WTC11 (cell line): Measurements from ENCODE around the gene DPEP2. TPM values are rescaled to one million over a fixed set of nuclear protein-coding genes. Genes with fewer than 3 reads are reported as not detected.
A peak's percentile ranks its signal among the peaks of the same experiment; 100 is the strongest.

Experiments used
- ATAC-seq: fragments of 200-7000 bp; cut with Tn5 transposase; 2 replicates; pipeline ENCODE4 v1.10.0; 2021; ENCODE audit warnings: mild to moderate bottlenecking, moderate library complexity
- CTCF ChIA-PET: fragments of 300-600 bp; sonication (Branson Sonifier 250); formaldehyde crosslinking; loops from one replicate; lab custom pipeline; 2021; ENCODE audit warnings: antibody characterized with exemption; lab: Charles Lee
- POLR2A ChIA-PET: fragments of 350-600 bp; sonication (Branson Sonifier 250); formaldehyde crosslinking; loops from one replicate; lab custom pipeline; 2021; ENCODE audit warnings: antibody characterized with exemption; lab: Charles Lee
- DNase-seq: peaks from one replicate; pipeline ENCODE4 v3.0.0; 2021; ENCODE audit warnings: low spot score
- H3K27ac Mint-ChIP-seq: 2 replicates; pipeline ENCODE4 v1.8.0; 2021; ENCODE audit warnings: mixed read lengths
- H3K27me3 Mint-ChIP-seq: 2 replicates; pipeline ENCODE4 v1.8.0; 2021; ENCODE audit warnings: low read depth, mild to moderate bottlenecking, moderate library complexity, mixed read lengths
- H3K36me3 Mint-ChIP-seq: 2 replicates; pipeline ENCODE4 v1.8.0; 2021; ENCODE audit warnings: mixed read lengths
- H3K4me1 Mint-ChIP-seq: 2 replicates; pipeline ENCODE4 v1.8.0; 2022; ENCODE audit warnings: mixed read lengths
- H3K4me3 Mint-ChIP-seq: 2 replicates; pipeline ENCODE4 v1.8.0; 2021; ENCODE audit warnings: mild to moderate bottlenecking, moderate library complexity, mixed read lengths
- H3K9me3 Mint-ChIP-seq: 2 replicates; pipeline ENCODE4 v1.8.0; 2021; ENCODE audit warnings: mixed read lengths
- AFF4 ChIP-seq: sonication (generic); formaldehyde crosslinking; IDR thresholded peaks from 2 replicates; pipeline ENCODE4 v1.8.1; 2023; ENCODE audit warnings: mild to moderate bottlenecking, missing genetic modification reagents, borderline replicate concordance
- CBFB ChIP-seq: sonication (generic); formaldehyde crosslinking; IDR thresholded peaks from 2 replicates; pipeline ENCODE4 v1.8.1; 2022; ENCODE audit warnings: mild to moderate bottlenecking, low read depth, missing genetic modification reagents
- ESRRA ChIP-seq: sonication (generic); formaldehyde crosslinking; IDR thresholded peaks from 2 replicates; pipeline ENCODE4 v1.8.1; 2022; ENCODE audit warnings: mild to moderate bottlenecking, missing genetic modification reagents, borderline replicate concordance
- GABPB1 ChIP-seq: sonication (generic); formaldehyde crosslinking; IDR thresholded peaks from 2 replicates; pipeline ENCODE4 v1.8.1; 2023; ENCODE audit warnings: mild to moderate bottlenecking, missing genetic modification reagents
- IRF2 ChIP-seq: sonication (generic); formaldehyde crosslinking; IDR thresholded peaks from 2 replicates; pipeline ENCODE4 v1.8.0; 2022; ENCODE audit warnings: low read depth, missing genetic modification reagents, borderline replicate concordance
- PRDM15 ChIP-seq: sonication (generic); formaldehyde crosslinking; IDR thresholded peaks from 2 replicates; pipeline ENCODE4 v1.8.0; 2022; ENCODE audit warnings: missing genetic modification reagents
- PRRX2 ChIP-seq: fragments of 250-450 bp; sonication (Bioruptor Pico); IDR thresholded peaks from 2 replicates; pipeline ENCODE4 v1.8.0; 2021; ENCODE audit warnings: mild to moderate bottlenecking
- ZNF121 ChIP-seq: sonication (generic); formaldehyde crosslinking; IDR thresholded peaks from 2 replicates; pipeline ENCODE4 v1.8.0; 2023; ENCODE audit warnings: missing genetic modification reagents
- ZNF138 ChIP-seq: sonication (generic); formaldehyde crosslinking; conservative IDR thresholded peaks from 2 replicates; pipeline ENCODE4 v1.8.1; 2022; ENCODE audit warnings: mild to moderate bottlenecking, moderate library complexity, missing genetic modification reagents
- ZNF232 ChIP-seq: sonication (generic); formaldehyde crosslinking; IDR thresholded peaks from 2 replicates; pipeline ENCODE4 v1.8.0; 2022; ENCODE audit warnings: mild to moderate bottlenecking, missing genetic modification reagents
- total RNA-seq: library from RNA; stranded (reverse); gene quantifications from 3 replicates; pipeline ENCODE4 v1.2.3, GENCODE V29; 2021
- TF ChIP-seq, protein P1 (sequence below): fragments of 250-450 bp; sonication (Bioruptor Pico); IDR thresholded peaks from 2 replicates; pipeline ENCODE4 v1.9.0; 2021; ENCODE audit warnings: mild to moderate bottlenecking
- TF ChIP-seq, protein P2 (sequence below): fragments of 250-450 bp; sonication (Bioruptor Pico); conservative IDR thresholded peaks from 2 replicates; pipeline ENCODE4 v1.9.0; 2021; ENCODE audit warnings: mild to moderate bottlenecking

The DPEP2 gene
- total RNA-seq, 1 experiment from 2014 or later = 0.13 TPM

- TF ChIP-seq, protein P1, sequence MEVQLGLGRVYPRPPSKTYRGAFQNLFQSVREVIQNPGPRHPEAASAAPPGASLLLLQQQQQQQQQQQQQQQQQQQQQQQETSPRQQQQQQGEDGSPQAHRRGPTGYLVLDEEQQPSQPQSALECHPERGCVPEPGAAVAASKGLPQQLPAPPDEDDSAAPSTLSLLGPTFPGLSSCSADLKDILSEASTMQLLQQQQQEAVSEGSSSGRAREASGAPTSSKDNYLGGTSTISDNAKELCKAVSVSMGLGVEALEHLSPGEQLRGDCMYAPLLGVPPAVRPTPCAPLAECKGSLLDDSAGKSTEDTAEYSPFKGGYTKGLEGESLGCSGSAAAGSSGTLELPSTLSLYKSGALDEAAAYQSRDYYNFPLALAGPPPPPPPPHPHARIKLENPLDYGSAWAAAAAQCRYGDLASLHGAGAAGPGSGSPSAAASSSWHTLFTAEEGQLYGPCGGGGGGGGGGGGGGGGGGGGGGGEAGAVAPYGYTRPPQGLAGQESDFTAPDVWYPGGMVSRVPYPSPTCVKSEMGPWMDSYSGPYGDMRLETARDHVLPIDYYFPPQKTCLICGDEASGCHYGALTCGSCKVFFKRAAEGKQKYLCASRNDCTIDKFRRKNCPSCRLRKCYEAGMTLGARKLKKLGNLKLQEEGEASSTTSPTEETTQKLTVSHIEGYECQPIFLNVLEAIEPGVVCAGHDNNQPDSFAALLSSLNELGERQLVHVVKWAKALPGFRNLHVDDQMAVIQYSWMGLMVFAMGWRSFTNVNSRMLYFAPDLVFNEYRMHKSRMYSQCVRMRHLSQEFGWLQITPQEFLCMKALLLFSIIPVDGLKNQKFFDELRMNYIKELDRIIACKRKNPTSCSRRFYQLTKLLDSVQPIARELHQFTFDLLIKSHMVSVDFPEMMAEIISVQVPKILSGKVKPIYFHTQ (CRISPR knock-in tag) = no peak
- TF ChIP-seq IRF2 (CRISPR knock-in tag) (no peak), ZNF121 (CRISPR knock-in tag) (no peak), CBFB (CRISPR knock-in tag) (no peak)
- TF ChIP-seq, all 79 proteins: peak for 0
Measured at GRCh38 chr16:67943619-67944504, 55.4 kb downstream of the DPEP2 start, which contains the start of gene LCAT (continued).

DNA sequence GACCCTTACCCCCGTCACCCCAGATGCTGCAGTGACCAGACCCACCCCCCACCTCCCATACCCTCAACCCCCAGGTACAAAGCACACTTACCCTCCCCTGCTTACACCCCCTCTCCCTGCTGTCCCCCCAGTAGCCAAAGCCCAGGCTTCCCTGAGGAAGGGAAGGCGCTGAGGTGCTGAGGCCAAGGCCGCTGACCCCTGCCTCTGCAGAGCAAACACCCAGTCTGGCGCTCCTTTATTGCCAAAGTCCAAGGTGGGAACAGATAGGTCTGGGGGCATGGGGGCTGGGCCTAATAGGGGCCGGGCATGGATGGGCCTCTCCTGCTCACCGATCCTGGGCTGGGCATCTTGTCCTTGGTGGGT lies 56.0 kb downstream of the DPEP2 start:
- TF ChIP-seq ZNF232 (no peak), GABPB1 (CRISPR knock-in tag) (peak; percentile 43; the same call in 1 of the 2 replicates)
- TF ChIP-seq, all 79 proteins: peak for 1
- ChIA-PET POLR2A (no interaction called here), CTCF (interaction anchor here (0.6 to 5.4 kb wide), 16 partner anchors 9 to 294 kb away, joined by 3 to 61 read pairs (median 3); partner anchors contain the start of genes ACD, NFATC3, NRN1L and PARD6A)
- 0 out of 2 replicates have a peak, but pooled peaks cover 4% of the 10 kb centered on the region for H3K4me1 Mint-ChIP-seq
- no peaks in the 10 kb centered on the region for H3K9me3 Mint-ChIP-seq
- peaks cover 19% of the 10 kb centered on the region for H3K36me3 Mint-ChIP-seq
- ATAC-seq = no peak
- no peak for DNase-seq
- H3K4me3 Mint-ChIP-seq = no peak overlapping the region
- no peak overlapping the region for H3K27ac Mint-ChIP-seq
- no peaks in the 10 kb centered on the region for H3K27me3 Mint-ChIP-seq

- H3K4me3 Mint-ChIP-seq = no peak overlapping the region
- POLR2A ChIA-PET = interaction anchor here (0.8 to 1.2 kb wide), 2 partner anchors 50 to 59 kb away, joined by 3 to 4 read pairs; partner anchors contain the start of gene PSKH1
- TF ChIP-seq PRRX2 (CRISPR knock-in tag) (0 out of 2 replicates have a peak, but pooled peaks have one; percentile 1), AFF4 (0 out of 2 replicates have a peak, but pooled peaks have one; percentile 2), ZNF121 (CRISPR knock-in tag) (peak; percentile 89), ZNF138 (no peak), ESRRA (CRISPR knock-in tag) (0 out of 2 replicates have a peak, but pooled peaks have one; percentile 11), PRDM15 (CRISPR knock-in tag) (no peak)
- TF ChIP-seq, protein P2, sequence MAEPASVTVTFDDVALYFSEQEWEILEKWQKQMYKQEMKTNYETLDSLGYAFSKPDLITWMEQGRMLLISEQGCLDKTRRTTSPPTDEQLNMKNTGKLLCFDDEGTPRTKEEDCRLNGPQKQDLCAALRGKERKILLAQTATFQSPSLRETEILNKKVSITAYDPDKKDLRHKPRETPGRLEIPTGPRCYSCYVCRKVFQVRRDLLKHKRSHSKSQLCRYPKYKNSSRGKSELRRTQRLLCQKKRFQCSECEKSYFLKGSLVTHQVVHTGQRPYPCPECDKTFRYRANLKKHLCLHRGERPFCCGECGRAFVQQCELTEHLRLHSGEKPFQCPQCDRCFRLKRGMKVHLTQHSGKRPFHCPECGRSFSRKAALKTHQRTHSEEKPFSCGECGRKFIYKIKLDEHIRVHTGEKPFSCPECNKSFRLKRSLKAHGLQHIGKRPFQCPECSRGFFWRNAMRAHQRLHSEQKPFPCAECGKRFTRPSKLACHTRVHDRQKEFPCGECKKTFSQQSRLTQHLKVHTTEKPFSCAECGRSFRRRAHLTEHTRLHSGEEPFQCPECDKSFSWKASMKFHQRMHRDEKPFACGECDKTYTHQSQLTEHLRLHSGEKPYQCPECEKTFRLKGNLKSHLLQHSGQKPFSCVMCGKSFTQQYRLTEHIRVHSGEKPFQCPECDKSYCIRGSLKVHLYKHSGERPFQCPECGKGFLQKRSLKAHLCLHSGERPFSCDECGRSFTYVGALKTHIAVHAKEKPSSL = no peak
- TF ChIP-seq, all 79 proteins: peak for 4
- Mint-ChIP-seq H3K9me3 (no peaks in the 10 kb centered on the region), H3K27me3 (no peaks in the 10 kb centered on the region), H3K27ac (no peak overlapping the region), H3K4me1 (0 out of 2 replicates have a peak, but pooled peaks cover 4% of the 10 kb centered on the region), H3K36me3 (peaks cover 14% of the 10 kb centered on the region)
- peak; percentile 44 for ATAC-seq
- DNase-seq = no peak
- CTCF ChIA-PET = interaction anchor here (0.6 to 5.4 kb wide), 36 partner anchors 8 to 422 kb away, joined by 3 to 61 read pairs (median 5); partner anchors contain the start of genes DDX28, DUS2, NFATC3 and NRN1L
Measured at GRCh38 chr16:67942510-67943255, 56.6 kb downstream of the DPEP2 start.
